Measurements from ENCODE around the gene NTSR2. TPM values are rescaled to one million over a fixed set of nuclear protein-coding genes. Genes with fewer than 3 reads are reported as not detected.

The NTSR2 gene
- total RNA-seq, 1 donor from 2014 or later = not detected

- no peaks in the 10 kb centered on the region for H3F3A ChIP-seq (ENCODE audit: low read depth)
- H3K4me2 ChIP-seq = no peak overlapping the region
- H3K9ac ChIP-seq = no peak overlapping the region
- Mint-ChIP-seq H3K4me3 (no peak overlapping the region), H3K27ac (no peak overlapping the region), H3K27me3 (ENCODE audit: insufficient read depth, low read depth) (peaks cover under 1% of the 10 kb centered on the region), H3K36me3 (peaks cover 51% of the 10 kb centered on the region), H3K4me1 (peaks cover 3% of the 10 kb centered on the region), H3K9me3 (no peaks in the 10 kb centered on the region)
- no peaks in the 10 kb centered on the region for H3K9me3 ChIP-seq (ENCODE audit: low read depth)
- no peaks in the 10 kb centered on the region for H3K4me1 ChIP-seq
- H3K27me3 ChIP-seq = no peaks in the 10 kb centered on the region
- no peak overlapping the region for H3K4me3 ChIP-seq
- no peak overlapping the region for H3K27ac ChIP-seq
- TF ChIP-seq CTCF (IDR thresholded peaks at IDR 0.05) (no peak), EZH2phosphoT487 (IDR thresholded peaks at IDR 0.05) (no peak), EZH2 (IDR thresholded peaks at IDR 0.05) (no peak)
- peaks cover 4% of the 10 kb centered on the region for H4K20me1 ChIP-seq (ENCODE audit: low read depth)
- H2AFZ ChIP-seq (replicated peaks) = no peak overlapping the region
- no peaks in the 10 kb centered on the region for H3K79me2 ChIP-seq (ENCODE audit: low read depth)
- no peak for DNase-seq (ENCODE audit: low spot score)
- no peaks in the 10 kb centered on the region for H3K36me3 ChIP-seq
Measured at GRCh38 chr2:11617984-11618707, 51.8 kb downstream of the NTSR2 start.

GRCh38 chr2:11617527-11617926 lies 52.5 kb downstream of the NTSR2 start:
- peaks cover 3% of the 10 kb centered on the region for H3K4me1 Mint-ChIP-seq
- no peaks in the 10 kb centered on the region for H3K36me3 ChIP-seq
- H3K27ac Mint-ChIP-seq = peak overlapping the region; percentile 58
- no peak overlapping the region for H3K4me2 ChIP-seq
- no peaks in the 10 kb centered on the region for H3K9me3 ChIP-seq (ENCODE audit: low read depth)
- no peaks in the 10 kb centered on the region for H3F3A ChIP-seq (ENCODE audit: low read depth)
- H3K27me3 ChIP-seq = no peaks in the 10 kb centered on the region
- H3K27ac ChIP-seq = no peak overlapping the region
- TF ChIP-seq EZH2phosphoT487 (IDR thresholded peaks at IDR 0.05) = no peak
- no peak for TF ChIP-seq EZH2 (IDR thresholded peaks at IDR 0.05)
- no peak for TF ChIP-seq CTCF (IDR thresholded peaks at IDR 0.05)
- H4K20me1 ChIP-seq (ENCODE audit: low read depth) = peaks cover 4% of the 10 kb centered on the region
- no peaks in the 10 kb centered on the region for H3K4me1 ChIP-seq
- no peak for DNase-seq (ENCODE audit: low spot score)
- no peak overlapping the region for H2AFZ ChIP-seq (replicated peaks)
- no peak overlapping the region for H3K4me3 Mint-ChIP-seq
- H3K4me3 ChIP-seq = no peak overlapping the region
- peaks cover 2% of the 10 kb centered on the region for H3K27me3 Mint-ChIP-seq (ENCODE audit: insufficient read depth, low read depth)
- no peaks in the 10 kb centered on the region for H3K9me3 Mint-ChIP-seq
- no peaks in the 10 kb centered on the region for H3K79me2 ChIP-seq (ENCODE audit: low read depth)
- H3K9ac ChIP-seq = no peak overlapping the region
- peaks cover 49% of the 10 kb centered on the region for H3K36me3 Mint-ChIP-seq

- Histone ChIP-seq H3K4me2 (no peak overlapping the region), H3K27ac (no peak overlapping the region), H3K4me3 (no peak overlapping the region), H3K79me2 (ENCODE audit: low read depth) (no peaks in the 10 kb centered on the region), H3K9me3 (ENCODE audit: low read depth) (no peaks in the 10 kb centered on the region), H3K27me3 (no peaks in the 10 kb centered on the region), H3K4me1 (no peaks in the 10 kb centered on the region), H4K20me1 (ENCODE audit: low read depth) (peaks cover 4% of the 10 kb centered on the region), H3K9ac (no peak overlapping the region), H3K36me3 (no peaks in the 10 kb centered on the region), H3F3A (ENCODE audit: low read depth) (no peaks in the 10 kb centered on the region), H2AFZ (replicated peaks) (no peak overlapping the region)
- Mint-ChIP-seq H3K9me3 (no peaks in the 10 kb centered on the region), H3K27me3 (ENCODE audit: insufficient read depth, low read depth) (peaks cover 5% of the 10 kb centered on the region), H3K27ac (peak overlapping the region; percentile 58), H3K4me3 (no peak overlapping the region), H3K4me1 (peaks cover 3% of the 10 kb centered on the region), H3K36me3 (peaks cover 50% of the 10 kb centered on the region)
- no peak for TF ChIP-seq EZH2 (IDR thresholded peaks at IDR 0.05)
- no peak for TF ChIP-seq CTCF (IDR thresholded peaks at IDR 0.05)
- no peak for TF ChIP-seq EZH2phosphoT487 (IDR thresholded peaks at IDR 0.05)
- no peak for DNase-seq (ENCODE audit: low spot score)
Measured at GRCh38 chr2:11616851-11617415, 53.1 kb downstream of the NTSR2 start.

All from neural progenitor cell (in vitro differentiated cells).